ENCODE measurements around the gene RNF152. TPM values are rescaled to one million over a fixed set of nuclear protein-coding genes. Genes with fewer than 3 reads are reported as not detected.

Gene RNF152
- total RNA-seq, 2 donors from 2014 or later, result 0.11 TPM; not detected in 1

DNA sequence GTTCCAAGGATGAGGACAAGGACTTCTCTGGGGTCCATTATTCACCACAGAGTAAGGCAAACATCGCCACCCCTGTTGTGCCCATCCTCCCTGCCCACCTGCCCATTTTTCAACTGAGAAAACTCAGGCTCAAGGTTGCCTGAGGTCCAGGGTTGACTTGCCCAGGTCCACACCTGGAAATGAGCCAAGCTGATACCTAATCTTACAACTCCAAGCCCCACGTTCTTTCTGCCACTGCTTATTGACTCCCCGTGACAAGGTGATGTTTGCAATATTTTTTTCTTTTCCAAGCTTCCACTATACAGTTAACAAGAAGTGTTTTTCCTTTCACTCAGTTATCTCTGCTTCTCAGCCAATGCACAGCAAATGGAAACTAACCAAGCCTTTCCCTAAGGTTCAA lies 39.0 kb downstream of the RNF152 start:
- H3K36me3 Mint-ChIP-seq (ENCODE audit: low read depth), result no peaks in the 10 kb centered on the region
- ATAC-seq (replicated peaks), result no peak
- no peaks in the 10 kb centered on the region for H3K4me1 Mint-ChIP-seq
- H3K27ac Mint-ChIP-seq, result no peak overlapping the region
- no peak overlapping the region for H3K4me3 Mint-ChIP-seq
- H3K9me3 Mint-ChIP-seq, result no peaks in the 10 kb centered on the region
- H3K27me3 Mint-ChIP-seq, result peaks cover 3% of the 10 kb centered on the region

- H3K9me3 Mint-ChIP-seq, result no peaks in the 10 kb centered on the region
- no peak overlapping the region for H3K27ac Mint-ChIP-seq
- no peaks in the 10 kb centered on the region for H3K4me1 Mint-ChIP-seq
- no peak for ATAC-seq (replicated peaks)
- no peak overlapping the region for H3K4me3 Mint-ChIP-seq
- peaks cover 7% of the 10 kb centered on the region for H3K27me3 Mint-ChIP-seq
- no peaks in the 10 kb centered on the region for H3K36me3 Mint-ChIP-seq (ENCODE audit: low read depth)
Observed at GRCh38 chr18:61852496-61852895, 40.3 kb downstream of the RNF152 start.

GRCh38 chr18:61851940-61852451 lies 40.8 kb downstream of the RNF152 start:
- Mint-ChIP-seq H3K36me3 (ENCODE audit: low read depth) (no peaks in the 10 kb centered on the region), H3K27me3 (peaks cover 7% of the 10 kb centered on the region), H3K9me3 (no peaks in the 10 kb centered on the region), H3K4me3 (no peak overlapping the region), H3K4me1 (no peaks in the 10 kb centered on the region), H3K27ac (no peak overlapping the region)
- no peak for ATAC-seq (replicated peaks)

DNA sequence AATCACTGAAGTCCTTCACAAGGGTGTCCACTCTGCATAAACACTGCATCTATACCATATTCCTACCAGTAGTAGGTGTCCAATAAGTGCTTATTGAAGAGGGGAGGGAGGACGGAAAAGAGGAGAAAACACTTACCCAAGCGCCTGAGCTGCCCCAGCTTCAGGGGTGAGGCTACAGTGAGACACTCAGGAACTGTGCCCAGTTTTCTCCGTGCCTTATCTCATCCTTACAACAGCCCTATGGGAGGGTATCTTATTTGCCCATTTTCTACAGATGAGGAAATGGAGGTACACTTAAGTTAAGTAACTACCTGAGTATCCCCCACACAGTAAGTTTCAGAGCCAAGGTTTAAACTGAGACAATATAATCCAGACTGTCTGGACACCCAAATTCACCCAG lies 41.5 kb downstream of the RNF152 start:
- Mint-ChIP-seq H3K4me1 (no peaks in the 10 kb centered on the region), H3K9me3 (peaks cover 2% of the 10 kb centered on the region), H3K4me3 (no peak overlapping the region), H3K27ac (no peak overlapping the region), H3K36me3 (ENCODE audit: low read depth) (no peaks in the 10 kb centered on the region), H3K27me3 (peaks cover 14% of the 10 kb centered on the region)
- ATAC-seq (replicated peaks), result no peak

- H3K9me3 Mint-ChIP-seq, result peaks cover 5% of the 10 kb centered on the region
- H3K4me3 Mint-ChIP-seq, result no peak overlapping the region
- peaks cover 16% of the 10 kb centered on the region for H3K27me3 Mint-ChIP-seq
- ATAC-seq (replicated peaks), result no peak
- H3K27ac Mint-ChIP-seq, result no peak overlapping the region
- no peaks in the 10 kb centered on the region for H3K4me1 Mint-ChIP-seq
- H3K36me3 Mint-ChIP-seq (ENCODE audit: low read depth), result no peaks in the 10 kb centered on the region
Observed at GRCh38 chr18:61850756-61851155, 42.1 kb downstream of the RNF152 start.

DNA sequence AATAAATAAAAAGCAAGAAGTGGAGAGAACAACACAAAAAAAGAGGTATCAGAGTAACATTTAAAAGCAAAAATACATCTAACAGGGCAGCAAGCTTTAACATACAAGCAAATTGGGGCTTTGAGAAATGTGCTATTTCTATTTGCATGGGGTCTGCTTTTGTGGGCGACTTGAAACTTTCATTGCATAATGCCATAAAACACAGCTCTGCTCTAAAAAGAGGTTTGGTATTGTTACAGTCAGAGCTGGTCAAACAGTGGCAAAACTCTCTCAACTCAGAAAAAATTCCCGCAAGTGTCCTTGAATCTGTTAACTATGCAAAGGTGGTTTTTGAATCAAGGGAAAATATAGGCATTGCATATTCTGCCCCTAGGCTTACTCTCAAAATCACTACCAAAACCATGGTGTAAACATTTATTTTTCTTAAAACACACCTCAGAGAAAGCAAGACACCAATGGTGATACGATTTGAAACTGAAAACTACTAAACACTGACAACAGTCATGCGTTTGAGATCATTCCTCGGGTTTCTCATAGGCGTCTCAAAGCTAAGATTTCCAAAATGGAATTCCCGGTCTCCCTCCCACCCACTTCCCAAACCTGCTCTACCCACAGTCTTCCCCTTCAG lies 45.5 kb downstream of the RNF152 start:
- ATAC-seq (replicated peaks), result no peak
- no peak overlapping the region for H3K4me3 Mint-ChIP-seq

GRCh38 chr18:61845197-61845596 lies 47.6 kb downstream of the RNF152 start:
- Mint-ChIP-seq H3K27me3 (peaks cover 17% of the 10 kb centered on the region), H3K36me3 (ENCODE audit: low read depth) (no peaks in the 10 kb centered on the region), H3K27ac (no peak overlapping the region), H3K4me1 (no peaks in the 10 kb centered on the region), H3K9me3 (peaks cover 5% of the 10 kb centered on the region), H3K4me3 (no peak overlapping the region)
- ATAC-seq (replicated peaks), result no peak

More for the DNA sequence above, 45.5 kb downstream of the RNF152 start:
- H3K27me3 Mint-ChIP-seq, result peaks cover 17% of the 10 kb centered on the region
- H3K4me1 Mint-ChIP-seq, result no peaks in the 10 kb centered on the region
- H3K9me3 Mint-ChIP-seq, result peaks cover 5% of the 10 kb centered on the region
- no peaks in the 10 kb centered on the region for H3K36me3 Mint-ChIP-seq (ENCODE audit: low read depth)
- no peak overlapping the region for H3K27ac Mint-ChIP-seq

- peaks cover 17% of the 10 kb centered on the region for H3K27me3 Mint-ChIP-seq
- ATAC-seq (replicated peaks), result no peak
- no peak overlapping the region for H3K27ac Mint-ChIP-seq
- H3K4me3 Mint-ChIP-seq, result no peak overlapping the region
- peaks cover 5% of the 10 kb centered on the region for H3K9me3 Mint-ChIP-seq
- H3K4me1 Mint-ChIP-seq, result no peaks in the 10 kb centered on the region
- no peaks in the 10 kb centered on the region for H3K36me3 Mint-ChIP-seq (ENCODE audit: low read depth)
Observed at GRCh38 chr18:61844726-61845125, 48.1 kb downstream of the RNF152 start.

GRCh38 chr18:61842146-61842545 lies 50.7 kb downstream of the RNF152 start:
- H3K27ac Mint-ChIP-seq, result no peak overlapping the region
- peaks cover 16% of the 10 kb centered on the region for H3K27me3 Mint-ChIP-seq
- no peaks in the 10 kb centered on the region for H3K36me3 Mint-ChIP-seq (ENCODE audit: low read depth)
- no peaks in the 10 kb centered on the region for H3K4me1 Mint-ChIP-seq
- peaks cover 5% of the 10 kb centered on the region for H3K9me3 Mint-ChIP-seq
- H3K4me3 Mint-ChIP-seq, result no peak overlapping the region
- ATAC-seq (replicated peaks), result no peak

GRCh38 chr18:61841706-61842105 lies 51.1 kb downstream of the RNF152 start:
- H3K27me3 Mint-ChIP-seq, result peaks cover 14% of the 10 kb centered on the region
- H3K4me3 Mint-ChIP-seq, result no peak overlapping the region
- no peak for ATAC-seq (replicated peaks)
- no peak overlapping the region for H3K27ac Mint-ChIP-seq
- no peaks in the 10 kb centered on the region for H3K36me3 Mint-ChIP-seq (ENCODE audit: low read depth)
- no peaks in the 10 kb centered on the region for H3K4me1 Mint-ChIP-seq
- peaks cover 5% of the 10 kb centered on the region for H3K9me3 Mint-ChIP-seq

DNA sequence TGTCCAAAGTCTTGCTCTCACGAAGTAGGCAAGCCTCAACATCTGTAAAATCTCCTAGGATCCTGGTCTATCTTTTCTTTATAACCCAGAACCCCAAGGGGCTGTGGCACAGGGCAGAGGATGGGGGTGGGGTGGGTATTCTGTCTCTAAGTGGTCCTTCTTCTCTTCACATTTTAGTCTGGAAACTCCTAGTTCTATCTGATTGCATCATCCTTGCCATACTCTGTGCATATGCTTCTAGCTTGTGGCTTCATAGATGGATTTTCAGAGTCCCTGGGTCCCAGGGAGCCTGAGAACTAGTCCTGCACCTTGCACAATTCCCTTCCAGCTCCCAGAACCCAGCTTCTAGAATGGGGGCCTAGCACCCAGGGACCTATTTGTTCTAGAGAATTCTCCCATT lies 52.5 kb downstream of the RNF152 start:
- Mint-ChIP-seq H3K4me3 (no peak overlapping the region), H3K27me3 (peaks cover 7% of the 10 kb centered on the region), H3K9me3 (no peaks in the 10 kb centered on the region), H3K36me3 (ENCODE audit: low read depth) (no peaks in the 10 kb centered on the region), H3K4me1 (no peaks in the 10 kb centered on the region), H3K27ac (no peak overlapping the region)
- no peak for ATAC-seq (replicated peaks)

- H3K27me3 Mint-ChIP-seq, result peaks cover 7% of the 10 kb centered on the region
- H3K36me3 Mint-ChIP-seq (ENCODE audit: low read depth), result no peaks in the 10 kb centered on the region
- H3K9me3 Mint-ChIP-seq, result no peaks in the 10 kb centered on the region
- no peak overlapping the region for H3K4me3 Mint-ChIP-seq
- peaks cover 9% of the 10 kb centered on the region for H3K4me1 Mint-ChIP-seq
- H3K27ac Mint-ChIP-seq, result no peak overlapping the region
- no peak for ATAC-seq (replicated peaks)
Observed at GRCh38 chr18:61838521-61838920, 54.3 kb downstream of the RNF152 start.

DNA sequence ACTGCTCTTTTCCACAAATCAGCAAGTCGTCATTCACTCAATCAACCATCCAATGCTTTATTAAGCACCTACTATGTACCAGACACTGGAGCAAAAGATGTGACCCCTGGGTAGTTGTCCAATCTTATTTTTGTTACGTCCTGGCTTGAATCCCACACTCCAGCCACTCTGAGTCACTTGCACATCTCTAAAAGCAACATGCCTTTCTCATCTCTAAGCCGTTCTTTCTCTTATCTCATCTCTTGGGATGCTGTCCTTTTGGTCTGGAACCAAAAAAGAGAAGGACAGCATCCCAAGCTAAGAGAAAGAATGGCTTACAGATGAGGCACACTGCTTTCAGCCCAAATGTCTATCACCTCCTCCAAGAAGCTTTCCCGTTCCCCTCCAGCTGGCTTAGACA lies 58.8 kb downstream of the RNF152 start:
- no peaks in the 10 kb centered on the region for H3K36me3 Mint-ChIP-seq (ENCODE audit: low read depth)
- H3K27me3 Mint-ChIP-seq, result peaks cover 2% of the 10 kb centered on the region
- peak overlapping the region; percentile 28 for H3K4me3 Mint-ChIP-seq
- ATAC-seq (replicated peaks), result no peak
- peaks cover 18% of the 10 kb centered on the region for H3K4me1 Mint-ChIP-seq
- H3K9me3 Mint-ChIP-seq, result no peaks in the 10 kb centered on the region
- H3K27ac Mint-ChIP-seq, result no peak overlapping the region

GRCh38 chr18:61833387-61833786 lies 59.4 kb downstream of the RNF152 start:
- Mint-ChIP-seq H3K27ac (no peak overlapping the region), H3K9me3 (no peaks in the 10 kb centered on the region), H3K4me1 (peaks cover 18% of the 10 kb centered on the region), H3K36me3 (ENCODE audit: low read depth) (no peaks in the 10 kb centered on the region), H3K27me3 (no peaks in the 10 kb centered on the region), H3K4me3 (peak overlapping the region; percentile 28)
- ATAC-seq (replicated peaks), result no peak

GRCh38 chr18:61832858-61833257 lies 59.9 kb downstream of the RNF152 start:
- Mint-ChIP-seq H3K9me3 (no peaks in the 10 kb centered on the region), H3K27ac (no peak overlapping the region), H3K4me1 (peaks cover 18% of the 10 kb centered on the region), H3K27me3 (no peaks in the 10 kb centered on the region), H3K4me3 (peak overlapping the region; percentile 28), H3K36me3 (ENCODE audit: low read depth) (no peaks in the 10 kb centered on the region)
- no peak for ATAC-seq (replicated peaks)

DNA sequence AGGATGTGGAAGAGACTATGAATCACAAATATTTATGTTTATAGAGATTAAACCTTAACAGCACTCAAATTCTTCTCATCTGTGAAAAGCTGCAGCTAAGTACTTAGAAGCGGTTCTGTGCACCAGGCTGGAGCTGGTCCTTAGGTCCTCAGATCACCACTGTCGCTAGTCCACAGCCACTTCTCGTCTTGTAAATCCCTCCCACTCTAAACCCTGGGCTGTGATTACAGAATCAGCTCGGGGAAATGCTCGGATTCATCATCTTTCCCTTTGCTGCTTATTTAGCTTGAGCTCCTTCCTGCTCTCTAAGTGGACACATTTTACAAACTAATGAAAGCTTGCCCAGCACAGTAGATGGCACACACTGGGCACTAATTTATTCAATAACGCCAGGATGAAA lies 61.7 kb downstream of the RNF152 start:
- H3K9me3 Mint-ChIP-seq, result no peaks in the 10 kb centered on the region
- H3K4me1 Mint-ChIP-seq, result peaks cover 18% of the 10 kb centered on the region
- no peak overlapping the region for H3K4me3 Mint-ChIP-seq
- no peaks in the 10 kb centered on the region for H3K27me3 Mint-ChIP-seq
- no peak overlapping the region for H3K27ac Mint-ChIP-seq
- no peaks in the 10 kb centered on the region for H3K36me3 Mint-ChIP-seq (ENCODE audit: low read depth)
- ATAC-seq (replicated peaks), result no peak

All from activated T-helper 17 cell treated with anti-CD3 and anti-CD28 coated beads, Interleukin-2, amount 50 U/mL, for 72 hours (primary cell).